ENCODE measurements around the gene GNG7. TPM values are rescaled to one million over a fixed set of nuclear protein-coding genes. Genes with fewer than 3 reads are reported as not detected.
A peak's percentile ranks its signal among the peaks of the same experiment; 100 is the strongest.

The GNG7 gene
- total and polyA plus RNA-seq, 12 donors = 0.83 to 16.5 (median 7.8) TPM

DNA sequence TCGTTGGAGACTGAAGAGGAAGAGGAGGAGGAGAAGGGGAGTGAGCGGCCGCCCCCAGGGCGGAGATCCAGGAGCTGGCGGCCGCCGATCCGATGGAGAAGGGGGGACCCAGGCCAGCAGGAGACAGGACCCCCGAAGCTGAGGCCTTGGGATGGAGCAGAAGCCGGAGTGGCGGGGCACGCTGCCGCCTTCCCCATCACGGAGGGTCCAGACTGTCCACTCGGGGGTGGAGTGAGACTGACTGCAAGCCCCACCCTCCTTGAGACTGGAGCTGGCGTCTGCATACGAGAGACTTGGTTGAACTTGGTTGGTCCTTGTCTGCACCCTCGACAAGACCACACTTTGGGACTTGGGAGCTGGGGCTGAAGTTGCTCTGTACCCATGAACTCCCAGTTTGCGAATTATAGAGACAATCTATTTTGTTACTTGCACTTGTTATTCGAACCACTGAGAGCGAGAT lies 224.7 kb downstream of the GNG7 start:
- no peaks in the 10 kb centered on the region for H3K9me3 ChIP-seq (replicated peaks in 1 of 3)
- no peaks in the 10 kb centered on the region for H3K27me3 ChIP-seq
- TF ChIP-seq, protein P1, sequence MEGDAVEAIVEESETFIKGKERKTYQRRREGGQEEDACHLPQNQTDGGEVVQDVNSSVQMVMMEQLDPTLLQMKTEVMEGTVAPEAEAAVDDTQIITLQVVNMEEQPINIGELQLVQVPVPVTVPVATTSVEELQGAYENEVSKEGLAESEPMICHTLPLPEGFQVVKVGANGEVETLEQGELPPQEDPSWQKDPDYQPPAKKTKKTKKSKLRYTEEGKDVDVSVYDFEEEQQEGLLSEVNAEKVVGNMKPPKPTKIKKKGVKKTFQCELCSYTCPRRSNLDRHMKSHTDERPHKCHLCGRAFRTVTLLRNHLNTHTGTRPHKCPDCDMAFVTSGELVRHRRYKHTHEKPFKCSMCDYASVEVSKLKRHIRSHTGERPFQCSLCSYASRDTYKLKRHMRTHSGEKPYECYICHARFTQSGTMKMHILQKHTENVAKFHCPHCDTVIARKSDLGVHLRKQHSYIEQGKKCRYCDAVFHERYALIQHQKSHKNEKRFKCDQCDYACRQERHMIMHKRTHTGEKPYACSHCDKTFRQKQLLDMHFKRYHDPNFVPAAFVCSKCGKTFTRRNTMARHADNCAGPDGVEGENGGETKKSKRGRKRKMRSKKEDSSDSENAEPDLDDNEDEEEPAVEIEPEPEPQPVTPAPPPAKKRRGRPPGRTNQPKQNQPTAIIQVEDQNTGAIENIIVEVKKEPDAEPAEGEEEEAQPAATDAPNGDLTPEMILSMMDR (IDR thresholded peaks at IDR 0.05) = no peak
- no peak for TF ChIP-seq POLR2A (IDR thresholded peaks at IDR 0.05)
- WGBS, 4 donors = 48 to 66% (median 57%) methylated on average over 12 to 21 of the region's 21 CpGs
- intact Hi-C loops (cut with DNase I) = loop anchor here (5.0 to 10.0 kb wide), 2 partner anchors 65 to 137 kb away; no protein-coding TSS in a partner anchor
- DNase-seq = peak in 1 of 7 donors; percentile 27
- peaks cover 0 to 9% of the 10 kb centered on the region in 2 donors for H3K36me3 ChIP-seq (replicated peaks in 1 of 2)
- peak overlapping the region in 3 of 5 donors; percentile 66 to 91 (median 91) for H3K27ac ChIP-seq
- H3K4me1 ChIP-seq (replicated peaks in 1 of 2) = peaks cover 10 to 17% of the 10 kb centered on the region in 2 donors
- peak overlapping the region in 2 of 4 donors; percentile 58 to 83 for H3K4me3 ChIP-seq

DNA sequence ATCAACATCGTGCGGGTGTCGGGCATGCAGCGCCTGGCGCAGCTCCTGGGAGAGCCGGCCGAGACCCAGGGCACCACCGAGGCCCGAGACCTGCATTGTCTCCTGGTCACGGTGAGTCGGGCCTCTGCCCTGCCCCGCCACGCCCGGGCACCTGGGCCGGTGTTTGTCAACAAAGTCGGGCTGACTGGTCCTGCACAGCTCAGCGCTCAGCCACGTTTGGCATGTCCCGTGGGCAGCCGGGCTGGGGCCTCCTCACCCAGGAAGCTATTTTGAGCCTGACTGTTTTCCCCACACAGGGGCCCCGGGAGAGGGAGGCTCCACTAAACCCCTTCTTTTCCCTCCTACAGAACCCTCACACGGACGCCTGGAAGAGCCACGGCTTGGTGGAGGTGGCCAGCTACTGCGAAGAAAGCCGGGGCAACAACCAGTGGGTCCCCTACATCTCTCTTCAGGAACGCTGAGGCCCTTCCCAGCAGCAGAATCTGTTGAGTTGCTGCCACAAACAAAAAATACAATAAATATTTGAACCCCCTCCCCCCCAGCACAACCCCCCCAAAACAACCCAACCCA lies 225.3 kb downstream of the GNG7 start:
- intact Hi-C loops (cut with DNase I) = loop anchor here (5.0 to 10.0 kb wide), 2 partner anchors 65 to 138 kb away; no protein-coding TSS in a partner anchor
- Histone ChIP-seq H3K27me3 (no peaks in the 10 kb centered on the region), H3K4me1 (replicated peaks in 1 of 2) (peaks cover 10 to 17% of the 10 kb centered on the region in 2 donors), H3K36me3 (replicated peaks in 1 of 2) (peaks cover 0 to 9% of the 10 kb centered on the region in 2 donors), H3K9me3 (replicated peaks in 1 of 3) (no peaks in the 10 kb centered on the region), H3K4me3 (peak overlapping the region; percentile 58 to 91 (median 73)), H3K27ac (peak overlapping the region in 3 of 5 donors; percentile 66 to 91 (median 91))
- peak in 4 of 7 donors; percentile 36 to 53 (median 48) for DNase-seq
- 17 to 41% (median 28%) methylated on average over 7 to 27 of the region's 27 CpGs for WGBS, 4 donors
- TF ChIP-seq, protein P1 (IDR thresholded peaks at IDR 0.05) = peak in 1 of 6 experiments; percentile 1
- TF ChIP-seq POLR2A (IDR thresholded peaks at IDR 0.05) = no peak

DNA sequence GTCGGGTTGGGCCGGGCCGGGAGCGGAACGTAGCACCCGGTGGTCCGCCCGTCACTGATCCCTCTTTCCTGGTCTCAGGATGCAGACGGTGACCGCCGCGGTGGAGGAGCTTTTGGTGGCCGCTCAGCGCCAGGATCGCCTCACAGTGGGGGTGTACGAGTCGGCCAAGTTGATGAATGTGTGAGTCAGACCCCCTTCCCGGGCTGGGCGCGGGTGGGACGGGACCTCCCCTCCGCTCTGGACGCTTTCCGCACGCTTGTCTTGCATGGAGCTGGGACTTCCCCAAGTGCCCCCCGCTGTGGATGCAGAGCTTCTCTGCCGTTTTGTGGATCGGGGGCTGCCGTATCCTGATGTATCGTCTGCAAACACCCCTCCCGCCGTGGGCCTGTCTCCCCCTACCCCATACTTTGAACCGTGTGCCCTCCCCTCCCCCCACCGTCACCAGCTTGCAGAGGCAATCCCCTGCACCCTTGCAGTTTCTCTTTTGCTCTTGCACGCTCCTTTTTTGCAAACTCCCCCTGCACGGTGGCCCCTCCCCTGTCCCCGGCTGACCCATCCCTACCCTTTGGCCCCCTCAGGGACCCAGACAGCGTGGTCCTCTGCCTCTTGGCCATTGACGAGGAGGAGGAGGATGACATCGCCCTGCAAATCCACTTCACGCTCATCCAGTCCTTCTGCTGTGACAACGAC lies 225.9 kb downstream of the GNG7 start:
- WGBS, 4 donors = 0 to 1% (median 0%) methylated on average over 14 to 42 of the region's 42 CpGs
- no peaks in the 10 kb centered on the region for H3K27me3 ChIP-seq
- H3K4me3 ChIP-seq = peak overlapping the region; percentile 58 to 91 (median 73)
- intact Hi-C loops (cut with DNase I) = loop anchor here (5.0 to 10.0 kb wide), 2 partner anchors 66 to 138 kb away; no protein-coding TSS in a partner anchor
- H3K9me3 ChIP-seq (replicated peaks in 1 of 3) = no peaks in the 10 kb centered on the region
- TF ChIP-seq, protein P1 (IDR thresholded peaks at IDR 0.05) = no peak
- TF ChIP-seq POLR2A (IDR thresholded peaks at IDR 0.05) = no peak
- peaks cover 10 to 17% of the 10 kb centered on the region in 2 donors for H3K4me1 ChIP-seq (replicated peaks in 1 of 2)
- peak; percentile 40 to 75 (median 60) for DNase-seq
- H3K36me3 ChIP-seq (replicated peaks in 1 of 2) = peaks cover 0 to 9% of the 10 kb centered on the region in 2 donors
- peak overlapping the region; percentile 66 to 91 (median 81) for H3K27ac ChIP-seq

Data from adrenal gland (tissue), 12 donors.